GM23338 (cell line): ENCODE data around the gene CLIP2. TPM values are rescaled to one million over a fixed set of nuclear protein-coding genes. Genes with fewer than 3 reads are reported as not detected.

Experiments used
- ATAC-seq: fragments of 200-7000 bp; cut with Tn5 transposase; 3 replicates; pipeline ENCODE4 v1.9.1; 2020
- DNase-seq: peaks from one replicate; pipeline ENCODE4 v3.0.0-alpha.2; 2015; ENCODE audit warnings: low spot score
- H2AFZ ChIP-seq: fragments of 200-600 bp; sonication (generic); 2 replicates; pipeline ENCODE4 v1.8.0; 2016; ENCODE audit warnings: antibody characterized with exemption, mild to moderate bottlenecking, moderate library complexity
- H3F3A ChIP-seq: fragments of 200-600 bp; sonication (generic); replicated peaks from 2 replicates; pipeline ENCODE4 v1.8.0; 2017; ENCODE audit warnings: antibody characterized with exemption, mixed run types, low read depth
- H3K27ac ChIP-seq: fragments of 200-600 bp; sonication (generic); 2 replicates; pipeline ENCODE4 v1.6.1; 2016; ENCODE audit warnings: low read depth
- H3K27me3 ChIP-seq: fragments of 200-600 bp; sonication (generic); 2 replicates; pipeline ENCODE4 v1.8.0; 2016; ENCODE audit warnings: mild to moderate bottlenecking, mixed run types, moderate library complexity; ENCODE audit not compliant: insufficient read depth
- H3K36me3 ChIP-seq: fragments of 200-600 bp; sonication (generic); 2 replicates; pipeline ENCODE4 v1.8.0; 2016; ENCODE audit warnings: mild to moderate bottlenecking; ENCODE audit not compliant: insufficient read depth
- H3K4me1 ChIP-seq: fragments of 200-600 bp; sonication (generic); 2 replicates; pipeline ENCODE4 v1.8.0; 2016; ENCODE audit warnings: mild to moderate bottlenecking, moderate library complexity; ENCODE audit not compliant: insufficient read depth
- H3K4me2 ChIP-seq: fragments of 200-600 bp; sonication (generic); 2 replicates; pipeline ENCODE4 v1.7.1; 2017; ENCODE audit warnings: mixed run types
- H3K4me3 ChIP-seq: fragments of 200-600 bp; sonication (generic); 2 replicates; pipeline ENCODE4 v1.6.1; 2016; ENCODE audit warnings: mixed run types
- H3K79me2 ChIP-seq: fragments of 200-600 bp; sonication (generic); replicated peaks from 2 replicates; pipeline ENCODE4 v1.8.0; 2017; ENCODE audit warnings: mild to moderate bottlenecking; ENCODE audit not compliant: insufficient read depth
- H3K9me2 ChIP-seq: fragments of 200-600 bp; sonication (generic); 2 replicates; pipeline ENCODE4 v1.8.0; 2017; ENCODE audit not compliant: insufficient read depth
- H4K20me1 ChIP-seq: fragments of 200-600 bp; sonication (generic); replicated peaks from 2 replicates; pipeline ENCODE4 v1.8.0; 2017; ENCODE audit warnings: mild to moderate bottlenecking; ENCODE audit not compliant: insufficient read depth
- H3K27ac Mint-ChIP-seq: 2 replicates; pipeline ENCODE4 v1.8.0; 2020; ENCODE audit warnings: inconsistent platforms, mild to moderate bottlenecking, moderate library complexity, mixed read lengths
- H3K27me3 Mint-ChIP-seq: 3 replicates; pipeline ENCODE4 v1.8.0; 2022; ENCODE audit warnings: low read depth, mild to moderate bottlenecking, moderate library complexity, mixed read lengths, inconsistent platforms; ENCODE audit not compliant: insufficient read depth, poor library complexity
- H3K36me3 Mint-ChIP-seq: 3 replicates; pipeline ENCODE4 v1.8.0; 2021; ENCODE audit warnings: low read depth, mild to moderate bottlenecking, inconsistent platforms, moderate library complexity, mixed read lengths
- H3K4me1 Mint-ChIP-seq: 3 replicates; pipeline ENCODE4 v1.8.0; 2020; ENCODE audit warnings: mild to moderate bottlenecking, inconsistent platforms, mixed read lengths
- H3K4me3 Mint-ChIP-seq: 3 replicates; pipeline ENCODE4 v1.8.0; 2021; ENCODE audit warnings: moderate library complexity, mild to moderate bottlenecking, inconsistent platforms, mixed read lengths
- H3K9me3 Mint-ChIP-seq: 3 replicates; pipeline ENCODE4 v1.8.0; 2020; ENCODE audit warnings: moderate library complexity, mild to moderate bottlenecking, inconsistent platforms, mixed read lengths
- CREB1 ChIP-seq: fragments of 250-450 bp; sonication (Bioruptor Pico); IDR thresholded peaks from 2 replicates; pipeline ENCODE4 v1.5.0; 2020; ENCODE audit warnings: low read depth, mild to moderate bottlenecking, moderate library complexity
- EZH2phosphoT487 ChIP-seq: fragments of 200-600 bp; sonication (generic); IDR thresholded peaks from one replicate; pipeline ENCODE4 v1.8.1; 2018; ENCODE audit warnings: antibody characterized with exemption; ENCODE audit not compliant: unreplicated experiment
- NANOG ChIP-seq: IDR thresholded peaks from 2 replicates; pipeline ENCODE4 v1.6.1; 2016; ENCODE audit warnings: antibody characterized with exemption, borderline replicate concordance
- POLR2AphosphoS5 ChIP-seq: IDR thresholded peaks from 2 replicates; pipeline ENCODE4 v1.6.1; 2016; ENCODE audit warnings: antibody characterized with exemption, low read depth
- polyA plus RNA-seq: library from polyadenylated mRNA; unstranded; fragments of >200 nt; fragmentation: Nextera tagmentation; extraction: Ambion mirVana; gene quantifications from 2 replicates; pipeline ENCODE4 v1.2.1, GENCODE V29; 2016
- total RNA-seq: library from RNA; depleted of rRNA; stranded (reverse); fragments of >200 nt; shearing (Covaris generic); gene quantifications from 2 replicates; pipeline ENCODE4 v1.2.3, GENCODE V29; 2014
- TF ChIP-seq, protein P1 (sequence below): IDR thresholded peaks from one replicate; pipeline ENCODE4 v1.6.1; 2018; ENCODE audit warnings: antibody characterized with exemption; ENCODE audit not compliant: unreplicated experiment
- TF ChIP-seq, protein P2 (sequence below), 2 experiments: fragments of 200-600 bp in 1 of 2; sonication (generic) in 1 of 2; conservative IDR thresholded peaks; 2 replicates each; pipeline versions ENCODE4 v1.5.1 to v1.6.1; 2016 to 2017; ENCODE audit warnings: antibody characterized with exemption in 2 of 2, low read depth in 2 of 2, mild to moderate bottlenecking in 2 of 2, moderate library complexity in 1 of 2
- TF ChIP-seq, protein P3 (sequence below): IDR thresholded peaks from 2 replicates; pipeline ENCODE4 v1.6.1; 2016; ENCODE audit warnings: antibody characterized with exemption

CLIP2 gene
- total and polyA plus RNA-seq, 2 experiments from 2014 or later: 8.1 to 51.9 TPM

DNA sequence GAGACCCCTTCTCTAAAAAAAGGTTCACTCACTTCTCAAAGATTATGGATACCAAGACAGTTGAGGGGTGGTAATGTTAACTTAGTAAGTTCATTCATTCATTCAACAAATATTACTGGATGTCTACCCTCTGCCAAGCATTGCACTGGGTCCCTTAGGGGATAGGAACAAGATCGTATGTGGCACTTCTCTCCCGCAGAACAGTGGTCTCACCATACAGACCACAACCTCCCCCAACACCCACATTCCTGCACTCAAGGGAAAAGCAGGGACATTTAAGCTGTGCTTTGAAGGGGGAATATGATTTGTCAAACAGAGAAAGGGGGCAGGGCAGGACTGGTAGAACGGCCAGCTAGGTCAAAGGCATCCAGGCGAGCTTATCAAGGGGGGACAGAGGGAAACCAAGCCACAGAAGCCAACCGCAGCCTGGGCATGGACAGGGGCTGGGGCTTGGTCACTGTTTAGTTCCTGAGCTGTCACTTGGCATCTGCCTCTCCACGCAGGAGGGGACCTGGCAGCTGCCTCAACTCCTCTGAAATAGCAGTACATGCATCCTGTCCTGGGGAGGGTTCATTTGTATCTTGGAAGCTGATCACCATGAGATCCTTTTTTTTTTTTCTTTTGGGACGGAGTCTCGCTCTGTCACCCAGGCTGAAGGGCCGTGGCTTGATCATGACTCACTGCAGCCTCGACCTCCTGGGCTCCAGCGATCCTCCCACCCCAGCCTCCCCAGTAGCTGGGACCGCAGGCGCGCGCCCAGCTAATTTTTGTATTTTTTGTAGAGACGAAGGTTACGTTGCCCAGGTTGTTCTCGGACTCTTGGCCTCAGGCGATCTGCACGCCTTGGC is 949 bp upstream of the CLIP2 start:
- no peaks in the 10 kb centered on the region for H3K9me3 Mint-ChIP-seq
- Histone ChIP-seq H3K27me3 (no peaks in the 10 kb centered on the region), H3K4me3 (peak overlapping the region; percentile 89), H3K9me2 (no peaks in the 10 kb centered on the region), H3K79me2 (peaks cover 34% of the 10 kb centered on the region), H3K27ac (no peak overlapping the region), H3F3A (peaks cover 16% of the 10 kb centered on the region; the same call in 1 of the 2 replicates), H4K20me1 (peaks cover 27% of the 10 kb centered on the region), H3K36me3 (no peaks in the 10 kb centered on the region), H3K4me2 (peak overlapping the region; percentile 96), H2AFZ (peak overlapping the region; percentile 97), H3K4me1 (peaks cover 34% of the 10 kb centered on the region)
- H3K36me3 Mint-ChIP-seq: no peaks in the 10 kb centered on the region; the same call in 2 of the 3 replicates
- H3K4me1 Mint-ChIP-seq: peaks cover 42% of the 10 kb centered on the region
- no peak overlapping the region for H3K27ac Mint-ChIP-seq
- no peak for ATAC-seq
- TF ChIP-seq, protein P1, sequence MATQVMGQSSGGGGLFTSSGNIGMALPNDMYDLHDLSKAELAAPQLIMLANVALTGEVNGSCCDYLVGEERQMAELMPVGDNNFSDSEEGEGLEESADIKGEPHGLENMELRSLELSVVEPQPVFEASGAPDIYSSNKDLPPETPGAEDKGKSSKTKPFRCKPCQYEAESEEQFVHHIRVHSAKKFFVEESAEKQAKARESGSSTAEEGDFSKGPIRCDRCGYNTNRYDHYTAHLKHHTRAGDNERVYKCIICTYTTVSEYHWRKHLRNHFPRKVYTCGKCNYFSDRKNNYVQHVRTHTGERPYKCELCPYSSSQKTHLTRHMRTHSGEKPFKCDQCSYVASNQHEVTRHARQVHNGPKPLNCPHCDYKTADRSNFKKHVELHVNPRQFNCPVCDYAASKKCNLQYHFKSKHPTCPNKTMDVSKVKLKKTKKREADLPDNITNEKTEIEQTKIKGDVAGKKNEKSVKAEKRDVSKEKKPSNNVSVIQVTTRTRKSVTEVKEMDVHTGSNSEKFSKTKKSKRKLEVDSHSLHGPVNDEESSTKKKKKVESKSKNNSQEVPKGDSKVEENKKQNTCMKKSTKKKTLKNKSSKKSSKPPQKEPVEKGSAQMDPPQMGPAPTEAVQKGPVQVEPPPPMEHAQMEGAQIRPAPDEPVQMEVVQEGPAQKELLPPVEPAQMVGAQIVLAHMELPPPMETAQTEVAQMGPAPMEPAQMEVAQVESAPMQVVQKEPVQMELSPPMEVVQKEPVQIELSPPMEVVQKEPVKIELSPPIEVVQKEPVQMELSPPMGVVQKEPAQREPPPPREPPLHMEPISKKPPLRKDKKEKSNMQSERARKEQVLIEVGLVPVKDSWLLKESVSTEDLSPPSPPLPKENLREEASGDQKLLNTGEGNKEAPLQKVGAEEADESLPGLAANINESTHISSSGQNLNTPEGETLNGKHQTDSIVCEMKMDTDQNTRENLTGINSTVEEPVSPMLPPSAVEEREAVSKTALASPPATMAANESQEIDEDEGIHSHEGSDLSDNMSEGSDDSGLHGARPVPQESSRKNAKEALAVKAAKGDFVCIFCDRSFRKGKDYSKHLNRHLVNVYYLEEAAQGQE: peak; percentile 7
- no peak for TF ChIP-seq NANOG
- H3K4me3 Mint-ChIP-seq: peak overlapping the region; percentile 81
- peaks cover 21% of the 10 kb centered on the region for H3K27me3 Mint-ChIP-seq
- peak; percentile 43 for DNase-seq

DNA sequence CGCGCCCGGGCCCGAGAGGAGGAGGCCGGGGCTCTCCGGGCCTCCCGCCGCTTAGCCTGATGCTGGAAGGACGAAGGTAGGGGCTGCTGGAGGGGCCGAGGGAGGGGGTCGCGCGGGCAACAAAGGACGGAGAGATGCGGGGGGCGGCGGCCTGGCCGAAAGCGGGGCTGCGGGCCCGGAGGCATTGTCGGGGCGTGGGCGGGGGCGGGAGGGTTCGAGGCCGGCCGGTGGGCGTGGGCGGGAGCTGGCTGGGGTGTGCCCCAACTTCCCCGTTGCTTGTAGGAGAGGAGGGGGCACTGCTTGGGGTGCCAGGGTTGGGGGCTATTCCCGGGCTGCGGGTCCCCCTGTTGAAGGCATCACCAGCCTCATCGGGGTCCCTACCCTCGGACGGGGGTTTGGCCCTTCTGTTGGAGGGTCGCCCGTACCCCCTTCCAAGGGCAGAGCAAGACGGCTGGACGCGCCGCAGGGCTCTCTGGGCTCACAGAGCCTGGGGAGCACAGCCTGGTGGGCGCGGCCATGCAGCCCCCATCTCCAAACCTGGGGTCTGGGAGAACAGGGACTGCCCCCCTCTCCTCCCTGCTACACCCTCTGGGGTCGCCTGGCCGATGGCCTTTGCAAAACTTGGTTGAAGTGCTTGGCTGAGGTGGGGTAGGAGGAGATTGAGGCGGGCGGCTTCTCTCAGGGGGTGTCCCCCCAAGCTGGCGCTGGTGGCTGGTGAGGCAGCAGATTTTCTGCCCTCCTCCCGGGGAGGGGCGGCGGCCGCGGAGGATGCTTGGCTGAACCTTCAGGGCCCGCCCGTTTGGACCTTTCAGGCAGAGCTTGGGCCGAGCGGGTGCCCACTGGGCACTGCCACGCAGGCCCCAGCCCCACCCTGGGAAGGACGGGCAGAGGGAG is 699 bp downstream of the CLIP2 start:
- DNase-seq (peak; percentile 36), ATAC-seq (peak; percentile 14)
- H2AFZ ChIP-seq: no peak overlapping the region
- no peaks in the 10 kb centered on the region for H3K27me3 ChIP-seq
- H3K4me3 ChIP-seq: peak overlapping the region; percentile 89
- Mint-ChIP-seq H3K4me1 (peaks cover 48% of the 10 kb centered on the region), H3K27me3 (peaks cover 18% of the 10 kb centered on the region), H3K36me3 (no peaks in the 10 kb centered on the region; the same call in 2 of the 3 replicates), H3K9me3 (no peaks in the 10 kb centered on the region), H3K4me3 (peak overlapping the region; percentile 68), H3K27ac (no peak overlapping the region)
- peaks cover 51% of the 10 kb centered on the region for H3K79me2 ChIP-seq
- H3K4me2 ChIP-seq: peak overlapping the region; percentile 96
- peaks cover 46% of the 10 kb centered on the region for H3K4me1 ChIP-seq
- H4K20me1 ChIP-seq: peaks cover 33% of the 10 kb centered on the region
- H3K9me2 ChIP-seq: no peaks in the 10 kb centered on the region
- H3F3A ChIP-seq: peaks cover 22% of the 10 kb centered on the region
- no peak overlapping the region for H3K27ac ChIP-seq
- H3K36me3 ChIP-seq: no peaks in the 10 kb centered on the region
- no peak for TF ChIP-seq NANOG
- no peak; the same call in 1 of the 2 replicates for TF ChIP-seq POLR2AphosphoS5
- TF ChIP-seq, protein P1: no peak
- TF ChIP-seq CREB1 (CRISPR knock-in tag): no peak
- TF ChIP-seq, protein P2, sequence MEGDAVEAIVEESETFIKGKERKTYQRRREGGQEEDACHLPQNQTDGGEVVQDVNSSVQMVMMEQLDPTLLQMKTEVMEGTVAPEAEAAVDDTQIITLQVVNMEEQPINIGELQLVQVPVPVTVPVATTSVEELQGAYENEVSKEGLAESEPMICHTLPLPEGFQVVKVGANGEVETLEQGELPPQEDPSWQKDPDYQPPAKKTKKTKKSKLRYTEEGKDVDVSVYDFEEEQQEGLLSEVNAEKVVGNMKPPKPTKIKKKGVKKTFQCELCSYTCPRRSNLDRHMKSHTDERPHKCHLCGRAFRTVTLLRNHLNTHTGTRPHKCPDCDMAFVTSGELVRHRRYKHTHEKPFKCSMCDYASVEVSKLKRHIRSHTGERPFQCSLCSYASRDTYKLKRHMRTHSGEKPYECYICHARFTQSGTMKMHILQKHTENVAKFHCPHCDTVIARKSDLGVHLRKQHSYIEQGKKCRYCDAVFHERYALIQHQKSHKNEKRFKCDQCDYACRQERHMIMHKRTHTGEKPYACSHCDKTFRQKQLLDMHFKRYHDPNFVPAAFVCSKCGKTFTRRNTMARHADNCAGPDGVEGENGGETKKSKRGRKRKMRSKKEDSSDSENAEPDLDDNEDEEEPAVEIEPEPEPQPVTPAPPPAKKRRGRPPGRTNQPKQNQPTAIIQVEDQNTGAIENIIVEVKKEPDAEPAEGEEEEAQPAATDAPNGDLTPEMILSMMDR (conservative IDR thresholded peaks at IDR 0.05; ENCODE audit: low read depth in 2 of 2): no peak
- TF ChIP-seq, protein P3, sequence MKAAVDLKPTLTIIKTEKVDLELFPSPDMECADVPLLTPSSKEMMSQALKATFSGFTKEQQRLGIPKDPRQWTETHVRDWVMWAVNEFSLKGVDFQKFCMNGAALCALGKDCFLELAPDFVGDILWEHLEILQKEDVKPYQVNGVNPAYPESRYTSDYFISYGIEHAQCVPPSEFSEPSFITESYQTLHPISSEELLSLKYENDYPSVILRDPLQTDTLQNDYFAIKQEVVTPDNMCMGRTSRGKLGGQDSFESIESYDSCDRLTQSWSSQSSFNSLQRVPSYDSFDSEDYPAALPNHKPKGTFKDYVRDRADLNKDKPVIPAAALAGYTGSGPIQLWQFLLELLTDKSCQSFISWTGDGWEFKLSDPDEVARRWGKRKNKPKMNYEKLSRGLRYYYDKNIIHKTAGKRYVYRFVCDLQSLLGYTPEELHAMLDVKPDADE: no peak
- TF ChIP-seq EZH2phosphoT487: no peak
